ENCODE results near the gene OR6F1. TPM values are rescaled to one million over a fixed set of nuclear protein-coding genes. Genes with fewer than 3 reads are reported as not detected.

OR6F1 gene
- polyA plus RNA-seq, 1 of the 3 experiments (the other 2 are of a cell fraction): not detected

DNA sequence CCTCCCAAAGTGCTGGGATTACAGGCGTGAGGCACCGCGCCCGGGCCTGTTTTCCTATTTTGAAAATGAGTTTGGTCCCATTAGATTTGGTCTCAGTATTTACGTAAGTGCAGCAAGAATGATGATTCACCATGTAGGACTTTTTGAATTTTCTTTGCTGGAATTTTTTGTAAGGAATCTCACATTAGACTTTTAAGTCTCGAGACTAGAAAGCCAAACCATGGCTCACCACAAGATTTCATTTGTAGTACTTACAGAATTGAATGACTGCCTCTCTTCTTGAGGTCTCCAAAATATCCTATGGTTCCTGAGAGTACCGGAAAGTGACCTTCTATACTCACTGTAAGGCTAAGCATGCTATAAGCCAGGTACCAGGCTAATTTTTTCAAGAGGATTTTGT lies 31.2 kb upstream of the OR6F1 start:
- H3K4me3 ChIP-seq (ENCODE audit: low read depth in 2 of 2, low read length in 1 of 2): no peak overlapping the region
- ChIA-PET CTCF (no interaction called here), POLR2A (no interaction called here)
- H3K27me3 ChIP-seq (ENCODE audit: insufficient read depth): no peaks in the 10 kb centered on the region
- no peaks in the 10 kb centered on the region for H3K9me2 ChIP-seq
- no peak overlapping the region for H3K9ac ChIP-seq
- 5% methylated on average over 7 of the region's 7 CpGs for WGBS (ENCODE audit: low lambda C conversion rate)
- no peaks in the 10 kb centered on the region for H3K4me1 ChIP-seq (ENCODE audit: control insufficient read depth in 1 of 2, insufficient read depth in 2 of 2, low read depth in 1 of 2, low read length in 1 of 2)
- H3K9me3 ChIP-seq: no peaks in the 10 kb centered on the region
- no peak for DNase-seq
- no peak overlapping the region for H3K4me2 ChIP-seq
- H3K36me3 ChIP-seq (replicated peaks in 1 of 2; ENCODE audit: control insufficient read depth in 1 of 2, insufficient read depth in 2 of 2, low read length in 1 of 2): no peaks in the 10 kb centered on the region
- TF ChIP-seq EP300 (IDR thresholded peaks at IDR 0.05; ENCODE audit: borderline replicate concordance in 1 of 2, low read depth in 1 of 2, low read length in 1 of 2) (no peak), TCF12 (IDR thresholded peaks at IDR 0.05) (no peak), JUND (IDR thresholded peaks at IDR 0.05) (no peak), NFIC (IDR thresholded peaks at IDR 0.05; ENCODE audit: borderline replicate concordance) (no peak), CHD2 (IDR thresholded peaks at IDR 0.05; ENCODE audit: low read length, partially characterized antibody) (no peak), SMC3 (IDR thresholded peaks at IDR 0.05; ENCODE audit: low read depth, low read length) (no peak), RFX5 (IDR thresholded peaks at IDR 0.05; ENCODE audit: low read length) (no peak), FOXM1 (IDR thresholded peaks at IDR 0.05; ENCODE audit: low read depth) (no peak), FOSL2 (IDR thresholded peaks at IDR 0.05; ENCODE audit: borderline replicate concordance, low read depth) (no peak), RAD21 (IDR thresholded peaks at IDR 0.05; ENCODE audit: low read length) (no peak), SIN3A (IDR thresholded peaks at IDR 0.05; ENCODE audit: borderline replicate concordance, low read depth, low read length) (no peak)
- TF ChIP-seq, protein P1, sequence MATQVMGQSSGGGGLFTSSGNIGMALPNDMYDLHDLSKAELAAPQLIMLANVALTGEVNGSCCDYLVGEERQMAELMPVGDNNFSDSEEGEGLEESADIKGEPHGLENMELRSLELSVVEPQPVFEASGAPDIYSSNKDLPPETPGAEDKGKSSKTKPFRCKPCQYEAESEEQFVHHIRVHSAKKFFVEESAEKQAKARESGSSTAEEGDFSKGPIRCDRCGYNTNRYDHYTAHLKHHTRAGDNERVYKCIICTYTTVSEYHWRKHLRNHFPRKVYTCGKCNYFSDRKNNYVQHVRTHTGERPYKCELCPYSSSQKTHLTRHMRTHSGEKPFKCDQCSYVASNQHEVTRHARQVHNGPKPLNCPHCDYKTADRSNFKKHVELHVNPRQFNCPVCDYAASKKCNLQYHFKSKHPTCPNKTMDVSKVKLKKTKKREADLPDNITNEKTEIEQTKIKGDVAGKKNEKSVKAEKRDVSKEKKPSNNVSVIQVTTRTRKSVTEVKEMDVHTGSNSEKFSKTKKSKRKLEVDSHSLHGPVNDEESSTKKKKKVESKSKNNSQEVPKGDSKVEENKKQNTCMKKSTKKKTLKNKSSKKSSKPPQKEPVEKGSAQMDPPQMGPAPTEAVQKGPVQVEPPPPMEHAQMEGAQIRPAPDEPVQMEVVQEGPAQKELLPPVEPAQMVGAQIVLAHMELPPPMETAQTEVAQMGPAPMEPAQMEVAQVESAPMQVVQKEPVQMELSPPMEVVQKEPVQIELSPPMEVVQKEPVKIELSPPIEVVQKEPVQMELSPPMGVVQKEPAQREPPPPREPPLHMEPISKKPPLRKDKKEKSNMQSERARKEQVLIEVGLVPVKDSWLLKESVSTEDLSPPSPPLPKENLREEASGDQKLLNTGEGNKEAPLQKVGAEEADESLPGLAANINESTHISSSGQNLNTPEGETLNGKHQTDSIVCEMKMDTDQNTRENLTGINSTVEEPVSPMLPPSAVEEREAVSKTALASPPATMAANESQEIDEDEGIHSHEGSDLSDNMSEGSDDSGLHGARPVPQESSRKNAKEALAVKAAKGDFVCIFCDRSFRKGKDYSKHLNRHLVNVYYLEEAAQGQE (IDR thresholded peaks at IDR 0.05; ENCODE audit: low read depth, low read length): no peak
- TF ChIP-seq, protein P2, sequence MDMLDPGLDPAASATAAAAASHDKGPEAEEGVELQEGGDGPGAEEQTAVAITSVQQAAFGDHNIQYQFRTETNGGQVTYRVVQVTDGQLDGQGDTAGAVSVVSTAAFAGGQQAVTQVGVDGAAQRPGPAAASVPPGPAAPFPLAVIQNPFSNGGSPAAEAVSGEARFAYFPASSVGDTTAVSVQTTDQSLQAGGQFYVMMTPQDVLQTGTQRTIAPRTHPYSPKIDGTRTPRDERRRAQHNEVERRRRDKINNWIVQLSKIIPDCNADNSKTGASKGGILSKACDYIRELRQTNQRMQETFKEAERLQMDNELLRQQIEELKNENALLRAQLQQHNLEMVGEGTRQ (IDR thresholded peaks at IDR 0.05; ENCODE audit: borderline replicate concordance, low read depth, low read length): no peak
- TF ChIP-seq, protein P3, sequence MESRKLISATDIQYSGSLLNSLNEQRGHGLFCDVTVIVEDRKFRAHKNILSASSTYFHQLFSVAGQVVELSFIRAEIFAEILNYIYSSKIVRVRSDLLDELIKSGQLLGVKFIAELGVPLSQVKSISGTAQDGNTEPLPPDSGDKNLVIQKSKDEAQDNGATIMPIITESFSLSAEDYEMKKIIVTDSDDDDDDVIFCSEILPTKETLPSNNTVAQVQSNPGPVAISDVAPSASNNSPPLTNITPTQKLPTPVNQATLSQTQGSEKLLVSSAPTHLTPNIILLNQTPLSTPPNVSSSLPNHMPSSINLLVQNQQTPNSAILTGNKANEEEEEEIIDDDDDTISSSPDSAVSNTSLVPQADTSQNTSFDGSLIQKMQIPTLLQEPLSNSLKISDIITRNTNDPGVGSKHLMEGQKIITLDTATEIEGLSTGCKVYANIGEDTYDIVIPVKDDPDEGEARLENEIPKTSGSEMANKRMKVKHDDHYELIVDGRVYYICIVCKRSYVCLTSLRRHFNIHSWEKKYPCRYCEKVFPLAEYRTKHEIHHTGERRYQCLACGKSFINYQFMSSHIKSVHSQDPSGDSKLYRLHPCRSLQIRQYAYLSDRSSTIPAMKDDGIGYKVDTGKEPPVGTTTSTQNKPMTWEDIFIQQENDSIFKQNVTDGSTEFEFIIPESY (IDR thresholded peaks at IDR 0.05; ENCODE audit: borderline replicate concordance, low read depth): no peak
- TF ChIP-seq, protein P4, sequence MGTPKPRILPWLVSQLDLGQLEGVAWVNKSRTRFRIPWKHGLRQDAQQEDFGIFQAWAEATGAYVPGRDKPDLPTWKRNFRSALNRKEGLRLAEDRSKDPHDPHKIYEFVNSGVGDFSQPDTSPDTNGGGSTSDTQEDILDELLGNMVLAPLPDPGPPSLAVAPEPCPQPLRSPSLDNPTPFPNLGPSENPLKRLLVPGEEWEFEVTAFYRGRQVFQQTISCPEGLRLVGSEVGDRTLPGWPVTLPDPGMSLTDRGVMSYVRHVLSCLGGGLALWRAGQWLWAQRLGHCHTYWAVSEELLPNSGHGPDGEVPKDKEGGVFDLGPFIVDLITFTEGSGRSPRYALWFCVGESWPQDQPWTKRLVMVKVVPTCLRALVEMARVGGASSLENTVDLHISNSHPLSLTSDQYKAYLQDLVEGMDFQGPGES (IDR thresholded peaks at IDR 0.05; ENCODE audit: low read depth, low read length): no peak
- TF ChIP-seq, protein P5, sequence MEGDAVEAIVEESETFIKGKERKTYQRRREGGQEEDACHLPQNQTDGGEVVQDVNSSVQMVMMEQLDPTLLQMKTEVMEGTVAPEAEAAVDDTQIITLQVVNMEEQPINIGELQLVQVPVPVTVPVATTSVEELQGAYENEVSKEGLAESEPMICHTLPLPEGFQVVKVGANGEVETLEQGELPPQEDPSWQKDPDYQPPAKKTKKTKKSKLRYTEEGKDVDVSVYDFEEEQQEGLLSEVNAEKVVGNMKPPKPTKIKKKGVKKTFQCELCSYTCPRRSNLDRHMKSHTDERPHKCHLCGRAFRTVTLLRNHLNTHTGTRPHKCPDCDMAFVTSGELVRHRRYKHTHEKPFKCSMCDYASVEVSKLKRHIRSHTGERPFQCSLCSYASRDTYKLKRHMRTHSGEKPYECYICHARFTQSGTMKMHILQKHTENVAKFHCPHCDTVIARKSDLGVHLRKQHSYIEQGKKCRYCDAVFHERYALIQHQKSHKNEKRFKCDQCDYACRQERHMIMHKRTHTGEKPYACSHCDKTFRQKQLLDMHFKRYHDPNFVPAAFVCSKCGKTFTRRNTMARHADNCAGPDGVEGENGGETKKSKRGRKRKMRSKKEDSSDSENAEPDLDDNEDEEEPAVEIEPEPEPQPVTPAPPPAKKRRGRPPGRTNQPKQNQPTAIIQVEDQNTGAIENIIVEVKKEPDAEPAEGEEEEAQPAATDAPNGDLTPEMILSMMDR (IDR thresholded peaks at IDR 0.05): no peak
- TF ChIP-seq, protein P6, sequence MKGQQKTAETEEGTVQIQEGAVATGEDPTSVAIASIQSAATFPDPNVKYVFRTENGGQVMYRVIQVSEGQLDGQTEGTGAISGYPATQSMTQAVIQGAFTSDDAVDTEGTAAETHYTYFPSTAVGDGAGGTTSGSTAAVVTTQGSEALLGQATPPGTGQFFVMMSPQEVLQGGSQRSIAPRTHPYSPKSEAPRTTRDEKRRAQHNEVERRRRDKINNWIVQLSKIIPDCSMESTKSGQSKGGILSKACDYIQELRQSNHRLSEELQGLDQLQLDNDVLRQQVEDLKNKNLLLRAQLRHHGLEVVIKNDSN (IDR thresholded peaks at IDR 0.05; ENCODE audit: borderline replicate concordance, low read depth): no peak
- peaks cover 8% of the 10 kb centered on the region for H3F3A ChIP-seq (replicated peaks; ENCODE audit: insufficient read depth)
- H4K20me1 ChIP-seq (ENCODE audit: insufficient read depth): no peaks in the 10 kb centered on the region
- peak overlapping the region; percentile 11; the same call in 1 of the 2 replicates for H2AFZ ChIP-seq (ENCODE audit: low read depth)
- no peaks in the 10 kb centered on the region for H3K79me2 ChIP-seq (ENCODE audit: insufficient read depth)
- H3K27ac ChIP-seq (ENCODE audit: low read depth in 2 of 2, low read length in 1 of 2): peak overlapping the region in 1 of 2 experiments; percentile 53; a peak in 2 of 4 replicates
